B cell (primary cell): ENCODE results near the gene ANKS1B. TPM values are rescaled to one million over a fixed set of nuclear protein-coding genes. Genes with fewer than 3 reads are reported as not detected.

Experiments used
- ATAC-seq: fragments of 200-7000 bp; cut with Tn5 transposase; one replicate; pipeline ENCODE4 v1.10.0; 2021; ENCODE audit warnings: low read depth, mild to moderate bottlenecking, moderate number of reproducible peaks, moderate library complexity
- CTCF ChIA-PET: fragments of 350-600 bp; sonication (Branson Sonifier 250); formaldehyde crosslinking; loops from one replicate; lab custom pipeline; 2021; ENCODE audit warnings: antibody characterized with exemption, inconsistent platforms; lab: Charles Lee
- POLR2A ChIA-PET: fragments of 350-600 bp; sonication (Branson Sonifier 250); formaldehyde crosslinking; loops from one replicate; lab custom pipeline; 2021; ENCODE audit warnings: antibody characterized with exemption; lab: Charles Lee
- DNase-seq: peaks from one replicate; pipeline ENCODE4 v3.0.0; 2013
- H2AFZ ChIP-seq: 2 replicates; pipeline ENCODE4 v1.6.1; 2012; ENCODE audit warnings: mild to moderate bottlenecking, low read depth, low read length; ENCODE audit not compliant: insufficient read depth, poor library complexity, severe bottlenecking
- H3K27ac ChIP-seq, 2 donors: 1 replicate in 1 of 2; 2 replicates in 1 of 2; pipeline ENCODE4 v1.5.1; 2012 to 2013; ENCODE audit warnings: low read length in 2 of 2, mild to moderate bottlenecking in 2 of 2, moderate library complexity in 1 of 2
- H3K27me3 ChIP-seq, 4 experiments: fragments of 200-600 bp in 1 of 4; sonication (generic) in 1 of 4; replicated peaks in 1 of 4; 1 replicate in 2 of 4; 2 replicates in 2 of 4; pipeline versions ENCODE4 v1.6.1 to v1.7.0; 2013 to 2016; ENCODE audit warnings: low read length in 3 of 4, mild to moderate bottlenecking in 2 of 4, mixed read lengths in 1 of 4, moderate library complexity in 1 of 4; ENCODE audit not compliant: insufficient read depth in 4 of 4, control insufficient read depth in 3 of 4; ENCODE audit errors: control extremely low read depth in 1 of 4
- H3K36me3 ChIP-seq, 2 experiments: replicated peaks in 1 of 2; 1 replicate in 1 of 2; 2 replicates in 1 of 2; pipeline versions ENCODE4 v1.6.1 to v1.7.1; 2013; ENCODE audit warnings: low read length in 1 of 2; ENCODE audit not compliant: insufficient read depth in 2 of 2, control insufficient read depth in 1 of 2; ENCODE audit errors: control extremely low read depth in 1 of 2, extremely low read depth in 1 of 2
- H3K4me1 ChIP-seq, 2 donors: fragments of 200-600 bp in 1 of 2; sonication (generic) in 1 of 2; 1 replicate in 1 of 2; 2 replicates in 1 of 2; pipeline versions ENCODE4 v1.5.1 to v1.6.1; 2013 to 2017; ENCODE audit warnings: low read length in 2 of 2; ENCODE audit not compliant: control insufficient read depth in 2 of 2, insufficient read depth in 2 of 2
- H3K4me2 ChIP-seq: replicated peaks from 2 replicates; pipeline ENCODE3; 2012; ENCODE audit warnings: mild to moderate bottlenecking, low read depth, low read length; ENCODE audit not compliant: poor library complexity, severe bottlenecking
- H3K4me3 ChIP-seq, 5 experiments: fragments of 200-600 bp in 1 of 5; sonication (generic) in 1 of 5; 1 replicate in 3 of 5; 2 replicates in 2 of 5; pipeline versions ENCODE4 v1.5.1 to v1.7.0; 2011 to 2016; ENCODE audit warnings: low read length in 4 of 5, mild to moderate bottlenecking in 4 of 5, low read depth in 2 of 5, control low read depth in 1 of 5, moderate library complexity in 1 of 5; ENCODE audit not compliant: insufficient read depth in 1 of 5; ENCODE audit errors: control extremely low read depth in 1 of 5, extremely low read depth in 1 of 5
- H3K79me2 ChIP-seq: fragments of 200-600 bp; sonication (generic); one replicate; pipeline ENCODE4 v1.6.0; 2016; ENCODE audit warnings: low read length; ENCODE audit not compliant: control insufficient read depth, insufficient read depth
- H3K9ac ChIP-seq: fragments of 200-600 bp; sonication (generic); 2 replicates; pipeline ENCODE4 v1.6.1; 2017; ENCODE audit warnings: mild to moderate bottlenecking, low read length, moderate library complexity
- H3K9me3 ChIP-seq, 3 donors: one replicate each; pipeline versions ENCODE4 v1.6.1 to v1.7.1; 2013; ENCODE audit warnings: low read length in 2 of 3; ENCODE audit not compliant: control insufficient read depth in 2 of 3, insufficient read depth in 1 of 3; ENCODE audit errors: control extremely low read depth in 1 of 3
- H4K20me1 ChIP-seq: 2 replicates; pipeline ENCODE4 v1.6.0; 2012; ENCODE audit warnings: mild to moderate bottlenecking, low read length; ENCODE audit not compliant: insufficient read depth, control insufficient read depth, poor library complexity, severe bottlenecking
- H3K27ac Mint-ChIP-seq: one replicate; pipeline ENCODE4 v1.8.0; 2021; ENCODE audit warnings: mixed read lengths
- H3K27me3 Mint-ChIP-seq: one replicate; pipeline ENCODE4 v1.8.0; 2021; ENCODE audit warnings: mixed read lengths
- H3K4me1 Mint-ChIP-seq: one replicate; pipeline ENCODE4 v1.8.0; 2021; ENCODE audit warnings: mixed read lengths
- H3K4me3 Mint-ChIP-seq: one replicate; pipeline ENCODE4 v1.8.0; 2021; ENCODE audit warnings: mixed read lengths
- H3K9me3 Mint-ChIP-seq: one replicate; pipeline ENCODE4 v1.8.0; 2022; ENCODE audit warnings: mixed read lengths; ENCODE audit not compliant: insufficient read depth
- EZH2 ChIP-seq: IDR thresholded peaks from 2 replicates; pipeline ENCODE4 v1.6.1; 2012; ENCODE audit warnings: borderline replicate concordance, low read depth, mild to moderate bottlenecking, moderate library complexity, low read length; ENCODE audit not compliant: insufficient read depth, poor library complexity, severe bottlenecking
- WGBS: methylation state at CpG from one replicate; pipeline ENCODE4 v1.1.5; 2013; ENCODE audit warnings: missing lambda C conversion rate; ENCODE audit not compliant: insufficient coverage; 5-methylcytosine and 5-hydroxymethylcytosine counted together
- intact Hi-C: fragments of 100-400 bp; cut with micrococcal nuclease; formaldehyde crosslinking; loops from one replicate; pipeline ENCODE4 v1.10.0; 2022
- polyA plus RNA-seq: library from polyadenylated mRNA; depleted of rRNA; stranded (reverse); fragments of >200 nt; gene quantifications from 2 replicates; pipeline ENCODE4 v1.2.3, GENCODE V29; 2012
- total RNA-seq, 2 donors: library from RNA; stranded (reverse); fragments of 120-200 nt in 1 of 2; gene quantifications; 1 replicate in 1 of 2; 2 replicates in 1 of 2; pipeline versions ENCODE4 v1.2.3 to v1.2.4, GENCODE V29; 2013 to 2022
- TF ChIP-seq, protein P1 (sequence below): fragments of 200-600 bp; IDR thresholded peaks from one replicate; pipeline ENCODE4 v1.8.0; 2022; ENCODE audit warnings: antibody characterized with exemption, mild to moderate bottlenecking

The ANKS1B gene
- total and polyA plus RNA-seq, 2 donors (not counting 1 experiment from before 2014, with no cell fraction given): not detected

DNA sequence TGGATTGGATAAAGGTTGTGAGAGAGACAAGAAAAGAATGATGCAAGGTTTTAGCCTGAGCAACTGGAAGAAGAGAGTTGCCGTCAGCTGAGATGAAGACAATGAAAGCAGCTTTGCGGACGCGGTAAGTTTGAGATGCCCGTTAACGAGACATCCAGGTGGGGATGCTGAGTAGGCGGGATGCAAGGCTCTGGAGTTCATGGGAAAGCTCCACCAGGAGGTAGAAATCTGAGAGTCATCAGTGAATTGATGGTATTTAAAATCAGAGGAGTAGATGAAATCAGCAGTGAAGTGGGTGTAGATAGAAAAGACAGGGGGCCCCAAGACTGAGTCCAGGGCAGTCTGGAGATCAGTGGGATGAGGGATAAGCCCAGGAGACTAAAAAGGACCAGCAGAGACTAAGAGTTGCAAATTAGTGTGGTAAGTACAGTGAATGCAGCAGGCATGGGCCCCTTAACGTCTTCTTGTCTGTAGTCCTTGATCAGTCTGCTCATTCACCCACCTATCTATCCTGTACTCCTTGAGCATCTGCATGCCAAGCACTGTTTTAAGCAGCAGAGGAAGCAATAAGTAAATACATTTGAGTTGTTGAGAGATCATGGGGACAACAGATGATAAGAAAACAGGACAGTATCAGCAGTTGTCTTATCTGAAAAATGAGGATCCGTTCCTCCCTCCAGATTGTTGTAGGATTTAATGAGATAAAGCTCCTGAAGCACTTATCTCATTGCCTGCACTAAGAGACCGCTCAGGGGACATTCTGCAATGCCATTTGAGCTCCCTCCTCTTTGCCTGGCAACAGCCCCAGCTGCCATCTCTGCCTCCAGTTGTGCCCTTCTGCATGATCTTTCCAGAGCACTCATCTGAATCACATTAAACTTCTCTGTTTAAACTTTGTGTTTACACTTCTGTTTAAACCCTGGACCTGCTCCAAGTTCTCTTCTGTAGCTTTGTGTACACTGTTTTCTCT, 1248.1 kb downstream of the ANKS1B start:
- ChIA-PET POLR2A (no interaction called here), CTCF (no interaction called here)
- no peak overlapping the region for H2AFZ ChIP-seq
- H3K79me2 ChIP-seq: no peaks in the 10 kb centered on the region
- H3K9me3 ChIP-seq: peaks cover 0 to 3% (median 0%) of the 10 kb centered on the region in 3 donors
- H3K27me3 Mint-ChIP-seq: peaks cover 8% of the 10 kb centered on the region
- TF ChIP-seq, protein P1, sequence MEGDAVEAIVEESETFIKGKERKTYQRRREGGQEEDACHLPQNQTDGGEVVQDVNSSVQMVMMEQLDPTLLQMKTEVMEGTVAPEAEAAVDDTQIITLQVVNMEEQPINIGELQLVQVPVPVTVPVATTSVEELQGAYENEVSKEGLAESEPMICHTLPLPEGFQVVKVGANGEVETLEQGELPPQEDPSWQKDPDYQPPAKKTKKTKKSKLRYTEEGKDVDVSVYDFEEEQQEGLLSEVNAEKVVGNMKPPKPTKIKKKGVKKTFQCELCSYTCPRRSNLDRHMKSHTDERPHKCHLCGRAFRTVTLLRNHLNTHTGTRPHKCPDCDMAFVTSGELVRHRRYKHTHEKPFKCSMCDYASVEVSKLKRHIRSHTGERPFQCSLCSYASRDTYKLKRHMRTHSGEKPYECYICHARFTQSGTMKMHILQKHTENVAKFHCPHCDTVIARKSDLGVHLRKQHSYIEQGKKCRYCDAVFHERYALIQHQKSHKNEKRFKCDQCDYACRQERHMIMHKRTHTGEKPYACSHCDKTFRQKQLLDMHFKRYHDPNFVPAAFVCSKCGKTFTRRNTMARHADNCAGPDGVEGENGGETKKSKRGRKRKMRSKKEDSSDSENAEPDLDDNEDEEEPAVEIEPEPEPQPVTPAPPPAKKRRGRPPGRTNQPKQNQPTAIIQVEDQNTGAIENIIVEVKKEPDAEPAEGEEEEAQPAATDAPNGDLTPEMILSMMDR: no peak
- no peak for TF ChIP-seq EZH2
- no peaks in the 10 kb centered on the region for H4K20me1 ChIP-seq
- H3K27ac ChIP-seq: no peak overlapping the region
- no peak for ATAC-seq
- no peak overlapping the region for H3K4me3 ChIP-seq
- H3K9ac ChIP-seq: no peak overlapping the region
- H3K9me3 Mint-ChIP-seq: no peaks in the 10 kb centered on the region
- no peak overlapping the region for H3K4me2 ChIP-seq
- no peak overlapping the region for H3K27ac Mint-ChIP-seq
- no peaks in the 10 kb centered on the region for H3K4me1 Mint-ChIP-seq
- WGBS: 100% methylated on average over 9 of the region's 10 CpGs
- H3K4me1 ChIP-seq: no peaks in the 10 kb centered on the region
- intact Hi-C loops: no loop called here
- peaks cover 0 to 5% (median 0%) of the 10 kb centered on the region in 4 experiments for H3K27me3 ChIP-seq
- H3K36me3 ChIP-seq: peaks cover 0 to 15% of the 10 kb centered on the region in 2 experiments
- no peak overlapping the region for H3K4me3 Mint-ChIP-seq
- no peak for DNase-seq

DNA sequence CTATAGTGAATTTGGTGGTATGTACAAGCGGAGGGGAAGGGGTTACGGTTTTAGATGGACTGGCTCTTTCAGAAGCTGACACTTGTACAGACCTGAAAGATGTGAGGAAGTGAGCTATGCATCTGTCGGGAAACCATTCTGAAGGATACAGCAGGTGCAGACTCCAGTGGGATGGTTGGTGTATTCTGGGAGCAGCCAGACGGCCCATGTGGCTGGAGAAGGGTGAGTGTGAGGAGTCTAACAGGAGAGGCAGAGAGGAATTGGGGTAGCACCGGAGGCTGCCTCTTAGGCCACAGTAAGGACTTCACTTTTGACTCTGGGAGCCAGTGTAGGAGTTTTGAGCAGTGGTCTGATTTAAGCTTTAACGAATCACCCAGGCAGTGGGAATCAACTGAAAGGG, 1248.9 kb downstream of the ANKS1B start:
- Mint-ChIP-seq H3K4me3 (no peak overlapping the region), H3K27ac (no peak overlapping the region), H3K9me3 (no peaks in the 10 kb centered on the region), H3K4me1 (no peaks in the 10 kb centered on the region), H3K27me3 (no peaks in the 10 kb centered on the region)
- H3K36me3 ChIP-seq: peaks cover 0 to 19% of the 10 kb centered on the region in 2 experiments
- H3K4me3 ChIP-seq: no peak overlapping the region
- peaks cover 0 to 2% (median 0%) of the 10 kb centered on the region in 3 donors for H3K9me3 ChIP-seq
- ATAC-seq (no peak), DNase-seq (no peak)
- POLR2A ChIA-PET: no interaction called here
- no peak for TF ChIP-seq EZH2
- TF ChIP-seq, protein P1: no peak
- H3K4me1 ChIP-seq: no peaks in the 10 kb centered on the region
- H3K9ac ChIP-seq: no peak overlapping the region
- no peak overlapping the region for H3K4me2 ChIP-seq
- no peaks in the 10 kb centered on the region for H3K79me2 ChIP-seq
- CTCF ChIA-PET: no interaction called here
- no peaks in the 10 kb centered on the region for H3K27me3 ChIP-seq
- WGBS: 98% methylated on average over 6 of the region's 6 CpGs
- intact Hi-C loops: no loop called here
- no peak overlapping the region for H2AFZ ChIP-seq
- peaks cover 4% of the 10 kb centered on the region for H4K20me1 ChIP-seq
- H3K27ac ChIP-seq: no peak overlapping the region
